Caco-2 (cell line): ENCODE data around the gene HMCN1. TPM values are rescaled to one million over a fixed set of nuclear protein-coding genes. Genes with fewer than 3 reads are reported as not detected.

Experiments used
- BruUV-seq: library from RNA; stranded (reverse); fragments of 400-500 nt; replicated peaks from 2 replicates; lab custom pipeline; 2021; lab: Mats Ljungman, UMichigan
- CTCF ChIA-PET: fragments of 300-600 bp; sonication (Branson Sonifier 250); formaldehyde crosslinking; loops from one replicate; lab custom pipeline; 2022; ENCODE audit warnings: antibody characterized with exemption; lab: Charles Lee
- POLR2A ChIA-PET: fragments of 300-600 bp; sonication (Branson Sonifier 250); formaldehyde crosslinking; loops from one replicate; lab custom pipeline; 2022; ENCODE audit warnings: antibody characterized with exemption; lab: Charles Lee
- DNase-seq, 2 experiments: peaks; one replicate each; pipeline versions ENCODE4 v3.0.0 to v3.0.0-alpha.2; 2020 to 2022
- H3K27me3 ChIP-seq: replicated peaks from 2 replicates; pipeline ENCODE4 v1.6.0; 2011; ENCODE audit warnings: low read length; ENCODE audit not compliant: control insufficient read depth, insufficient read depth
- H3K36me3 ChIP-seq: 2 replicates; pipeline ENCODE4 v1.5.1; 2011; ENCODE audit warnings: low read length; ENCODE audit not compliant: control insufficient read depth, insufficient read depth
- H3K4me1 ChIP-seq: fragments of 250-450 bp; sonication (Bioruptor Pico); 2 replicates; pipeline ENCODE4 v1.5.1; 2020; ENCODE audit warnings: mild to moderate bottlenecking
- H3K4me3 ChIP-seq: 2 replicates; pipeline ENCODE4 v1.5.1; 2011; ENCODE audit warnings: low read depth, mild to moderate bottlenecking, control low read depth, low read length
- H3K9me3 ChIP-seq: fragments of 250-450 bp; sonication (Bioruptor Pico); 2 replicates; pipeline ENCODE4 v1.5.1; 2020; ENCODE audit warnings: mild to moderate bottlenecking, moderate library complexity
- H3K27ac Mint-ChIP-seq: one replicate; pipeline ENCODE4 v1.8.0; 2022; ENCODE audit warnings: mixed read lengths; ENCODE audit not compliant: unreplicated experiment
- H3K27me3 Mint-ChIP-seq: one replicate; pipeline ENCODE4 v1.8.0; 2022; ENCODE audit warnings: mixed read lengths; ENCODE audit not compliant: insufficient read depth, unreplicated experiment
- H3K36me3 Mint-ChIP-seq: one replicate; pipeline ENCODE4 v1.8.0; 2022; ENCODE audit warnings: mild to moderate bottlenecking, mixed read lengths; ENCODE audit not compliant: insufficient read depth, unreplicated experiment
- H3K4me1 Mint-ChIP-seq: one replicate; pipeline ENCODE4 v1.8.0; 2022; ENCODE audit warnings: low read depth, mixed read lengths; ENCODE audit not compliant: unreplicated experiment
- H3K4me3 Mint-ChIP-seq: one replicate; pipeline ENCODE4 v1.8.0; 2022; ENCODE audit warnings: mild to moderate bottlenecking, moderate library complexity, mixed read lengths; ENCODE audit not compliant: unreplicated experiment
- H3K9me3 Mint-ChIP-seq: one replicate; pipeline ENCODE4 v1.8.0; 2022; ENCODE audit warnings: mixed read lengths; ENCODE audit not compliant: unreplicated experiment
- intact Hi-C: fragments of 100-400 bp; cut with micrococcal nuclease; formaldehyde crosslinking; loops from one replicate; pipeline ENCODE4 v1.10.0; 2022; ENCODE audit not compliant: unreplicated experiment
- total RNA-seq: library from RNA; stranded (reverse); gene quantifications from 2 replicates; pipeline ENCODE4 v1.2.3, GENCODE V29; 2022
- TF ChIP-seq, protein P1 (sequence below), 2 experiments: fragments of 200-600 bp in 1 of 2; IDR thresholded peaks; 1 replicate in 1 of 2; 2 replicates in 1 of 2; pipeline versions ENCODE4 v1.5.1 to v1.8.0; 2011 to 2022; ENCODE audit warnings: antibody characterized with exemption in 1 of 2, control low read depth in 1 of 2, inconsistent platforms in 1 of 2, low read depth in 1 of 2, low read length in 1 of 2, mild to moderate bottlenecking in 1 of 2, moderate library complexity in 1 of 2; ENCODE audit not compliant: insufficient read depth in 1 of 2, severe bottlenecking in 1 of 2, unreplicated experiment in 1 of 2

HMCN1 gene
- total RNA-seq, 1 experiment from 2014 or later, result 0.02 TPM

DNA sequence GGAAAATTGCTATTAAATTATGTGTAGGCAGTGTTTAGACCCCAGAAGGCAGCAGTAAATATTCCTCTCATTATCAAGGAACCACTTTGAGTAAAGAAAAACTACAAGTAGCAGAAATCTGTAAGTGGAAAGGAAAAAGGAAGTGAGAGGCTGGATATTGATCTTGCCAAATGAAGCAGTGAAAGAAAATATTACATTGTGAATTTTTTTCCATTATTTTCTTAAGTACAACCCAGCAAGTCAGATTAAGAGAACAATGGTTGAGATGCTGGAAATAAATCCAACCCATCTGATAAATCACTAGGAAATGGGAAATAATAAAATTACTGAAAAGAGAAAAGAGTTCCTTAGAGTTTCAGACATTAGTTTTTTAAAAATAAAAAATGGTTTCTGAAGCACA is 106.7 kb downstream of the HMCN1 start:
- Histone ChIP-seq H3K9me3 (no peaks in the 10 kb centered on the region), H3K4me1 (no peaks in the 10 kb centered on the region), H3K4me3 (no peak overlapping the region), H3K36me3 (no peaks in the 10 kb centered on the region), H3K27me3 (no peaks in the 10 kb centered on the region)
- no peak for DNase-seq
- Mint-ChIP-seq H3K36me3 (no peaks in the 10 kb centered on the region), H3K27me3 (no peaks in the 10 kb centered on the region), H3K9me3 (no peaks in the 10 kb centered on the region), H3K27ac (no peak overlapping the region), H3K4me1 (no peaks in the 10 kb centered on the region), H3K4me3 (no peak overlapping the region)
- BruUV-seq, result no TSS peak
- CTCF ChIA-PET, result no interaction called here
- POLR2A ChIA-PET, result no interaction called here
- TF ChIP-seq, protein P1, sequence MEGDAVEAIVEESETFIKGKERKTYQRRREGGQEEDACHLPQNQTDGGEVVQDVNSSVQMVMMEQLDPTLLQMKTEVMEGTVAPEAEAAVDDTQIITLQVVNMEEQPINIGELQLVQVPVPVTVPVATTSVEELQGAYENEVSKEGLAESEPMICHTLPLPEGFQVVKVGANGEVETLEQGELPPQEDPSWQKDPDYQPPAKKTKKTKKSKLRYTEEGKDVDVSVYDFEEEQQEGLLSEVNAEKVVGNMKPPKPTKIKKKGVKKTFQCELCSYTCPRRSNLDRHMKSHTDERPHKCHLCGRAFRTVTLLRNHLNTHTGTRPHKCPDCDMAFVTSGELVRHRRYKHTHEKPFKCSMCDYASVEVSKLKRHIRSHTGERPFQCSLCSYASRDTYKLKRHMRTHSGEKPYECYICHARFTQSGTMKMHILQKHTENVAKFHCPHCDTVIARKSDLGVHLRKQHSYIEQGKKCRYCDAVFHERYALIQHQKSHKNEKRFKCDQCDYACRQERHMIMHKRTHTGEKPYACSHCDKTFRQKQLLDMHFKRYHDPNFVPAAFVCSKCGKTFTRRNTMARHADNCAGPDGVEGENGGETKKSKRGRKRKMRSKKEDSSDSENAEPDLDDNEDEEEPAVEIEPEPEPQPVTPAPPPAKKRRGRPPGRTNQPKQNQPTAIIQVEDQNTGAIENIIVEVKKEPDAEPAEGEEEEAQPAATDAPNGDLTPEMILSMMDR (IDR thresholded peaks at IDR 0.05; ENCODE audit: insufficient read depth in 1 of 2, low read depth in 1 of 2, low read length in 1 of 2, severe bottlenecking in 1 of 2, unreplicated experiment in 1 of 2), result no peak
- intact Hi-C loops, result no loop called here

DNA sequence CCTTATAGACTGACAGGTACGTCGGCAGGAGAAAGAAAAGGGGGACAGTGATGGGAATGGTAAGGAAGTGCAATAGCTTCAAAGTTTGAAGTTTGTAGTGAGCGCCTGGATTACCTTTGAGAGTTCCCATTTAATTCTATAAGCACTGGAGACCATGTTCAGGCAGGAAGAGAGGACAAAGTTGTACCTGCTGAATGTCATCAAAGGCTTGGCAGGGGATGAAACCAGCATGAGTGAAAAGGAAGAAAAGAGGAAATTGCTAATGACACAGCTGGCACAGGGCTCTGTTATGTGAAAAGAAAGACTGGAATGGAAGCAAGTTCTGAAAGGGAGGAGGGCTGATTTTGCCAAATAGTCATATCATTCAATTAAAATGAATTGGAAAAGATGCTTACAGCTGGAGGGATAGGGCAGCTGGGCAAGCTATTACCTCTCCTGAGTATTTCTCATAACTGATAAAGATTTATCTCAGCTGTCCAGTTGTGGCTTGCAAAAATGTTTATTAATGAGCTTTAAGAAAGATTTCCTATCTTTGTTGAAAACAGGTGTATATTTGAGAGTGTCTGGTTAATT is 109.2 kb downstream of the HMCN1 start:
- no peaks in the 10 kb centered on the region for H3K9me3 Mint-ChIP-seq
- Histone ChIP-seq H3K9me3 (no peaks in the 10 kb centered on the region), H3K4me1 (no peaks in the 10 kb centered on the region), H3K27me3 (no peaks in the 10 kb centered on the region), H3K36me3 (no peaks in the 10 kb centered on the region), H3K4me3 (no peak overlapping the region)
- TF ChIP-seq, protein P1 (IDR thresholded peaks at IDR 0.05; ENCODE audit: insufficient read depth in 1 of 2, low read depth in 1 of 2, low read length in 1 of 2, severe bottlenecking in 1 of 2, unreplicated experiment in 1 of 2), result no peak
- CTCF ChIA-PET, result no interaction called here
- no peaks in the 10 kb centered on the region for H3K27me3 Mint-ChIP-seq
- H3K36me3 Mint-ChIP-seq, result no peaks in the 10 kb centered on the region
- POLR2A ChIA-PET, result no interaction called here
- H3K27ac Mint-ChIP-seq, result no peak overlapping the region
- intact Hi-C loops, result no loop called here
- H3K4me3 Mint-ChIP-seq, result no peak overlapping the region
- no TSS peak for BruUV-seq
- no peaks in the 10 kb centered on the region for H3K4me1 Mint-ChIP-seq
- no peak for DNase-seq

DNA sequence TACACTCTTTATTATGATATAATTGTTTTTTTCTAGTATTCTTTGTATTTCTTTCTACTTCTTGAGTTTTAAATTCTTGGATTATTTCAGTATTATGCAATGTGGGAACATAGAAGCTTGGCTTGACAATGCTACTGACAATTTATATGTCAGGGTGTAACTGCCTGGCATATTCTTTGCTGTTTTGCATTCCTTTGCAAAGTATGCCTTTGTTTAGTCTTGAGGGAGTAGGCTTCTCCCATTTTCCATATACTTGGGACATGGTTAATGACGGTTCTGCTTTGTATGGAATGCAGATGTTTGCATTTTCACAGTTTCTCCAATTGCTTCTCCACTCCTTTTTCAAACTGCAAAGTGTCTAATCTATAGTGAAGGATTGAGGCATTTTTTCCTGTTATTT is 109.8 kb downstream of the HMCN1 start:
- no TSS peak for BruUV-seq
- Mint-ChIP-seq H3K27me3 (no peaks in the 10 kb centered on the region), H3K4me3 (no peak overlapping the region), H3K9me3 (no peaks in the 10 kb centered on the region), H3K36me3 (no peaks in the 10 kb centered on the region), H3K4me1 (no peaks in the 10 kb centered on the region), H3K27ac (no peak overlapping the region)
- TF ChIP-seq, protein P1 (IDR thresholded peaks at IDR 0.05; ENCODE audit: insufficient read depth in 1 of 2, low read depth in 1 of 2, low read length in 1 of 2, severe bottlenecking in 1 of 2, unreplicated experiment in 1 of 2), result no peak
- no peaks in the 10 kb centered on the region for H3K4me1 ChIP-seq
- no peak overlapping the region for H3K4me3 ChIP-seq
- no peak for DNase-seq
- no peaks in the 10 kb centered on the region for H3K27me3 ChIP-seq
- ChIA-PET POLR2A (no interaction called here), CTCF (no interaction called here)
- H3K9me3 ChIP-seq, result no peaks in the 10 kb centered on the region
- intact Hi-C loops, result no loop called here
- H3K36me3 ChIP-seq, result no peaks in the 10 kb centered on the region
